GM12878 (cell line): ENCODE results near the gene SGIP1. TPM values are rescaled to one million over a fixed set of nuclear protein-coding genes. Genes with fewer than 3 reads are reported as not detected.

Experiments
- ATAC-seq: fragments of 200-7000 bp; cut with Tn5 transposase; 3 replicates; pipeline ENCODE4 v1.9.1; 2020; ENCODE audit warnings: mild to moderate bottlenecking, moderate library complexity
- BruUV-seq: library from RNA; stranded (reverse); fragments of 400-500 nt; replicated peaks from 2 replicates; lab custom pipeline; 2021; lab: Mats Ljungman, UMichigan
- CTCF ChIA-PET: fragments of 300-600 bp; sonication (Branson Sonifier 250); formaldehyde crosslinking; extraction: SDS; loops from one replicate; lab custom pipeline; 2021; ENCODE audit warnings: inconsistent platforms; lab: Yijun Ruan, JAX
- POLR2A ChIA-PET: fragments of 350-600 bp; formaldehyde crosslinking; extraction: SDS; loops from one replicate; lab custom pipeline; 2021; ENCODE audit warnings: inconsistent platforms; lab: Charles Lee
- RAD21 ChIA-PET: fragments of 300-600 bp; sonication (Branson Sonifier 250); formaldehyde crosslinking; loops from one replicate; lab custom pipeline; 2023; ENCODE audit warnings: antibody characterized with exemption; ENCODE audit not compliant: unreplicated experiment; lab: Charles Lee
- SMC1A ChIA-PET: fragments of 300-600 bp; sonication (Branson Sonifier 250); formaldehyde crosslinking; loops from one replicate; lab custom pipeline; 2023; ENCODE audit not compliant: unreplicated experiment, uncharacterized antibody; lab: Charles Lee
- DNase-seq: peaks from one replicate; pipeline ENCODE4 v3.0.0-alpha.2; 2011; ENCODE audit warnings: low read depth, low spot score
- FAIRE-seq: peaks from 3 replicates; lab custom pipeline; 2011; peaks lifted over from hg19 to GRCh38; lab: Jason Lieb, UNC
- H2AFZ ChIP-seq: 2 replicates; pipeline ENCODE4 v1.6.0; 2011; ENCODE audit warnings: low read depth, low read length, control low read depth; ENCODE audit not compliant: control insufficient read depth
- H3K27ac ChIP-seq: 2 replicates; pipeline ENCODE4 v1.5.1; 2011; ENCODE audit warnings: control low read depth; ENCODE audit not compliant: control insufficient read depth, insufficient read depth
- H3K27me3 ChIP-seq, 2 experiments: replicated peaks in 1 of 2; 2 replicates each; pipeline versions ENCODE4 v1.6.0 to v1.6.1; 2011; ENCODE audit warnings: low read length in 1 of 2; ENCODE audit not compliant: control insufficient read depth in 2 of 2, insufficient read depth in 2 of 2
- H3K36me3 ChIP-seq, 2 experiments: 2 replicates each; pipeline ENCODE4 v1.5.1; 2011; ENCODE audit warnings: low read length in 1 of 2; ENCODE audit not compliant: control insufficient read depth in 2 of 2, insufficient read depth in 2 of 2
- H3K4me1 ChIP-seq: 2 replicates; pipeline ENCODE4 v1.6.1; 2011; ENCODE audit warnings: mild to moderate bottlenecking, low read length, moderate library complexity, mixed read lengths; ENCODE audit not compliant: control insufficient read depth, insufficient read depth
- H3K4me2 ChIP-seq: 2 replicates; pipeline ENCODE4 v1.6.0; 2011; ENCODE audit warnings: control low read depth; ENCODE audit not compliant: control insufficient read depth, insufficient read depth
- H3K4me3 ChIP-seq: fragments of 200-600 bp; sonication (generic); 2 replicates; pipeline ENCODE4 v1.5.1; 2016
- H3K79me2 ChIP-seq: 2 replicates; pipeline ENCODE4 v1.6.0; 2011; ENCODE audit warnings: low read length; ENCODE audit not compliant: control insufficient read depth, insufficient read depth
- H3K9ac ChIP-seq: 2 replicates; pipeline ENCODE4 v1.8.0; 2011; ENCODE audit warnings: low read length, control low read depth, mixed read lengths; ENCODE audit not compliant: control insufficient read depth, insufficient read depth
- H3K9me3 ChIP-seq: replicated peaks from 3 replicates; pipeline ENCODE4 v1.5.1; 2011; ENCODE audit warnings: mild to moderate bottlenecking, low read length; ENCODE audit not compliant: control insufficient read depth, insufficient read depth
- H4K20me1 ChIP-seq: 2 replicates; pipeline ENCODE4 v1.6.0; 2011; ENCODE audit not compliant: control insufficient read depth, insufficient read depth
- BCLAF1 ChIP-seq: fragments of 450-650 bp; IDR thresholded peaks from 2 replicates; pipeline ENCODE4 v1.6.1; 2017; ENCODE audit warnings: antibody characterized with exemption, mild to moderate bottlenecking, moderate library complexity
- BHLHE40 ChIP-seq, 2 experiments: fragments of 450-650 bp in 1 of 2; IDR thresholded peaks; 2 replicates each; pipeline ENCODE4 v1.6.1; 2011 to 2017; ENCODE audit warnings: low read depth in 2 of 2, borderline replicate concordance in 1 of 2, improper control_type of control experiment in 1 of 2, low read length in 1 of 2, mild to moderate bottlenecking in 1 of 2
- CEBPB ChIP-seq, 2 experiments: fragments of 150-350 bp in 1 of 2; IDR thresholded peaks; 2 replicates each; pipeline ENCODE4 v1.6.1; 2012 to 2014; ENCODE audit warnings: low read depth in 2 of 2, low read length in 2 of 2, borderline replicate concordance in 1 of 2, inconsistent platforms in 1 of 2
- CHD1 ChIP-seq: IDR thresholded peaks from 2 replicates; pipeline ENCODE4 v1.6.1; 2012; ENCODE audit warnings: low read depth, low read length, improper control_type of control experiment
- E4F1 ChIP-seq: fragments of 450-650 bp; IDR thresholded peaks from 2 replicates; pipeline ENCODE4 v1.6.1; 2018; ENCODE audit warnings: borderline replicate concordance, mild to moderate bottlenecking; ENCODE audit not compliant: partially characterized antibody
- JUNB ChIP-seq: IDR thresholded peaks from 2 replicates; pipeline ENCODE4 v1.6.1; 2016; ENCODE audit warnings: antibody characterized with exemption, mild to moderate bottlenecking
- MTA2 ChIP-seq: fragments of 450-650 bp; IDR thresholded peaks from 2 replicates; pipeline ENCODE4 v1.6.1; 2016; ENCODE audit warnings: low read depth, mild to moderate bottlenecking, moderate library complexity
- MYC ChIP-seq: IDR thresholded peaks from 2 replicates; pipeline ENCODE4 v1.6.1; 2011; ENCODE audit warnings: mild to moderate bottlenecking, low read length, moderate library complexity, inconsistent platforms; ENCODE audit not compliant: insufficient read depth, insufficient replicate concordance, insufficient read length, severe bottlenecking
- NFYB ChIP-seq: IDR thresholded peaks from 2 replicates; pipeline ENCODE4 v1.6.1; 2011; ENCODE audit warnings: low read depth, mild to moderate bottlenecking, low read length, improper control_type of control experiment, moderate library complexity; ENCODE audit not compliant: insufficient read depth
- RAD21 ChIP-seq: IDR thresholded peaks from 2 replicates; pipeline ENCODE4 v1.6.1; 2011; ENCODE audit warnings: mild to moderate bottlenecking, low read depth, low read length, moderate library complexity; ENCODE audit not compliant: insufficient read depth
- RELA ChIP-seq: fragments of 450-650 bp; IDR thresholded peaks from 2 replicates; pipeline ENCODE4 v1.8.0; 2014; ENCODE audit warnings: borderline replicate concordance; ENCODE audit not compliant: partially characterized antibody
- SPI1 ChIP-seq: IDR thresholded peaks from 2 replicates; pipeline ENCODE4 v1.6.1; 2011; ENCODE audit warnings: low read depth, mild to moderate bottlenecking, low read length, moderate library complexity, borderline replicate concordance; ENCODE audit not compliant: insufficient read depth
- STAT3 ChIP-seq: IDR thresholded peaks from 2 replicates; pipeline ENCODE4 v1.6.1; 2011; ENCODE audit warnings: low read depth, low read length, improper control_type of control experiment
- WGBS: methylation state at CpG from one replicate; pipeline ENCODE4 v1.1.6; 2016; ENCODE audit warnings: low lambda C conversion rate; ENCODE audit not compliant: insufficient replicate concordance, insufficient coverage; ENCODE audit errors: missing lambda C conversion rate; 5-methylcytosine and 5-hydroxymethylcytosine counted together
- in situ Hi-C: fragments of 300-500 bp; cut with MboI; formaldehyde crosslinking; loops from 9 replicates; pipeline ENCODE4 v1.14.3; 2018; ENCODE audit warnings: mixed read lengths
- intact Hi-C: fragments of 100-400 bp; cut with micrococcal nuclease; formaldehyde crosslinking; loops from one replicate; pipeline ENCODE4 v1.14.2; 2022; ENCODE audit not compliant: unreplicated experiment
- polyA plus RNA-seq, 11 experiments: library from polyadenylated mRNA; depleted of rRNA in 4 of 11; unstranded in 6 of 11; stranded (reverse) in 5 of 11; fragments of >200 nt; fragmentation: Nextera tagmentation in 4 of 11; fragmentation: Illumina TruSeq in 1 of 11; extraction: Ambion mirVana in 4 of 11; extraction: Trizol in 1 of 11; gene quantifications; 1 replicate in 1 of 11; 2 replicates in 10 of 11; pipeline versions ENCODE4 v1.2.1 to v1.2.3, GENCODE V29; 2011 to 2016; ENCODE audit warnings: inconsistent platforms in 2 of 11, missing spikeins in 2 of 11, low read depth in 1 of 11
- total RNA-seq, 4 experiments: library from RNA; depleted of rRNA in 3 of 4; stranded (reverse); fragments of >200 nt in 3 of 4; fragmentation: Illumina TruSeq in 1 of 4; extraction: Trizol in 1 of 4; gene quantifications; 2 replicates each; pipeline versions ENCODE4 v1.2.1 to v1.2.3, GENCODE V29; 2013 to 2021
- TF ChIP-seq, protein P1 (sequence below): fragments of 150-350 bp; IDR thresholded peaks from 2 replicates; pipeline ENCODE4 v1.6.1; 2016; ENCODE audit warnings: low read depth, low read length

SGIP1 gene
- total and polyA plus RNA-seq, 10 of the 15 experiments (the other 5 are each of a cell fraction or from before 2014, with no cell fraction given) = 0.15 TPM; not detected in 9

- Histone ChIP-seq H3K27me3 (no peaks in the 10 kb centered on the region; a peak in 1 of 4 replicates), H3K9ac (no peak overlapping the region), H4K20me1 (no peaks in the 10 kb centered on the region), H3K36me3 (no peaks in the 10 kb centered on the region), H3K9me3 (no peaks in the 10 kb centered on the region), H3K4me2 (no peak overlapping the region), H2AFZ (no peak overlapping the region), H3K4me1 (no peaks in the 10 kb centered on the region), H3K79me2 (no peaks in the 10 kb centered on the region), H3K4me3 (no peak overlapping the region), H3K27ac (no peak overlapping the region)
- no TSS peak for BruUV-seq
- ChIA-PET RAD21 (interaction anchor here (1.0 kb wide), 1 partner anchor 226 kb away, joined by 3 read pairs; no protein-coding TSS in a partner anchor), SMC1A (interaction anchor here (0.8 to 0.9 kb wide), 2 partner anchors 13 to 442 kb away, joined by 3 read pairs; no protein-coding TSS in a partner anchor), POLR2A (no interaction called here), CTCF (interaction anchor here (1.3 kb wide), 1 partner anchor 379 kb away, joined by 5 read pairs; no protein-coding TSS in a partner anchor)
- DNase-seq = no peak
- WGBS = 89% methylated on average over 2 of the region's 2 CpGs
- no peak for FAIRE-seq
- intact Hi-C loops = no loop called here
- in situ Hi-C loops = loop anchor here (25.0 kb wide), 1 partner anchor 717 kb away; no protein-coding TSS in a partner anchor
- ATAC-seq = no peak
- no peak for TF ChIP-seq BCLAF1
- TF ChIP-seq BHLHE40 (IDR thresholded peaks at IDR 0.05; ENCODE audit: borderline replicate concordance in 1 of 2, low read depth in 2 of 2, low read length in 1 of 2) = no peak
- TF ChIP-seq JUNB = no peak
- TF ChIP-seq, protein P1, sequence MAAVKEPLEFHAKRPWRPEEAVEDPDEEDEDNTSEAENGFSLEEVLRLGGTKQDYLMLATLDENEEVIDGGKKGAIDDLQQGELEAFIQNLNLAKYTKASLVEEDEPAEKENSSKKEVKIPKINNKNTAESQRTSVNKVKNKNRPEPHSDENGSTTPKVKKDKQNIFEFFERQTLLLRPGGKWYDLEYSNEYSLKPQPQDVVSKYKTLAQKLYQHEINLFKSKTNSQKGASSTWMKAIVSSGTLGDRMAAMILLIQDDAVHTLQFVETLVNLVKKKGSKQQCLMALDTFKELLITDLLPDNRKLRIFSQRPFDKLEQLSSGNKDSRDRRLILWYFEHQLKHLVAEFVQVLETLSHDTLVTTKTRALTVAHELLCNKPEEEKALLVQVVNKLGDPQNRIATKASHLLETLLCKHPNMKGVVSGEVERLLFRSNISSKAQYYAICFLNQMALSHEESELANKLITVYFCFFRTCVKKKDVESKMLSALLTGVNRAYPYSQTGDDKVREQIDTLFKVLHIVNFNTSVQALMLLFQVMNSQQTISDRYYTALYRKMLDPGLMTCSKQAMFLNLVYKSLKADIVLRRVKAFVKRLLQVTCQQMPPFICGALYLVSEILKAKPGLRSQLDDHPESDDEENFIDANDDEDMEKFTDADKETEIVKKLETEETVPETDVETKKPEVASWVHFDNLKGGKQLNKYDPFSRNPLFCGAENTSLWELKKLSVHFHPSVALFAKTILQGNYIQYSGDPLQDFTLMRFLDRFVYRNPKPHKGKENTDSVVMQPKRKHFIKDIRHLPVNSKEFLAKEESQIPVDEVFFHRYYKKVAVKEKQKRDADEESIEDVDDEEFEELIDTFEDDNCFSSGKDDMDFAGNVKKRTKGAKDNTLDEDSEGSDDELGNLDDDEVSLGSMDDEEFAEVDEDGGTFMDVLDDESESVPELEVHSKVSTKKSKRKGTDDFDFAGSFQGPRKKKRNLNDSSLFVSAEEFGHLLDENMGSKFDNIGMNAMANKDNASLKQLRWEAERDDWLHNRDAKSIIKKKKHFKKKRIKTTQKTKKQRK = no peak
- no peak for TF ChIP-seq RELA
- no peak for TF ChIP-seq RAD21
- no peak for TF ChIP-seq NFYB
- TF ChIP-seq E4F1 = no peak
- no peak for TF ChIP-seq SPI1
- TF ChIP-seq MTA2 = no peak
- no peak for TF ChIP-seq MYC
- TF ChIP-seq STAT3 = no peak
- no peak for TF ChIP-seq CEBPB (IDR thresholded peaks at IDR 0.05; ENCODE audit: borderline replicate concordance in 1 of 2, low read depth in 2 of 2, low read length in 2 of 2)
- TF ChIP-seq CHD1 = no peak
Observed at GRCh38 chr1:66770240-66770639, 236.3 kb downstream of the SGIP1 start.
